HG03060 (cell line): ENCODE results near the gene UTP15.

Source experiments
- ATAC-seq: cut with Tn5 transposase; IDR thresholded peaks from one replicate; pipeline ENCODE4 v1.9.1; 2021; ENCODE audit warnings: low read depth, moderate number of reproducible peaks; ENCODE audit not compliant: unreplicated experiment

The UTP15 gene

DNA sequence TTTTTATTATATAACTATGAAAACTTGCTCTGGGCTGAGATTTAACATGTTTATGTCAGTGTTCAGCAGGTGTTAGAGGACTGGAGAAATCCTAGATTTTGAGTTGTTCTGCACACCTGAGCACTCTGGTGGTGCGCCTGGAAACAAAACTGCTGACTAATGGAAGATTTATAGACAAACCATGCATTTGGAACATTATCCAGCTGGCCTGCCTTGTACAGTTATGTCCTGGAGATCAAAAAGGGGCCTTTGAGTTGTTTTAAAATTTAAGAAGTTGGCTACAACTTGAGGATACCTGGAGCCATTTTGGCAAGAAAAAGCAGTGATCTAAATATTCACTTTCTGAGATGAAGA is 54.8 kb downstream of the UTP15 start:
- ATAC-seq = no peak

DNA sequence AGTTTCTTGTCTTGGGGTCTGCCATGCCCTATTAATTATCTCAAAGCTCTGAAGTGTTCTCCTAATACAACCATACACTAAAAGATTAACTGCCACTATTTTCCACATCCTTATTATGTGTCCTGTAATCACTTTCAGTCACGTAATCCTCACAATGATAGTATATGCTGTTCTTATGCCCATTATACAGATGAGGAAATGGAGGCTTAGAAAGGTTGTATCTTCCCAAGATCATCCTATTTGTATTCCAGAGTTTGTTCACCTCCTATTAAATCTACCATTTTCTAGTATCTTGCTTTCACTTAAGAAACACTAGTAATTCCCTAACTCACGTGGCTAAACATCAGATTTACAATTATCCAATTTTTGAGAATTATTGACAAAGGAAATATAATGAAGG is 57.5 kb downstream of the UTP15 start:
- no peak for ATAC-seq

DNA sequence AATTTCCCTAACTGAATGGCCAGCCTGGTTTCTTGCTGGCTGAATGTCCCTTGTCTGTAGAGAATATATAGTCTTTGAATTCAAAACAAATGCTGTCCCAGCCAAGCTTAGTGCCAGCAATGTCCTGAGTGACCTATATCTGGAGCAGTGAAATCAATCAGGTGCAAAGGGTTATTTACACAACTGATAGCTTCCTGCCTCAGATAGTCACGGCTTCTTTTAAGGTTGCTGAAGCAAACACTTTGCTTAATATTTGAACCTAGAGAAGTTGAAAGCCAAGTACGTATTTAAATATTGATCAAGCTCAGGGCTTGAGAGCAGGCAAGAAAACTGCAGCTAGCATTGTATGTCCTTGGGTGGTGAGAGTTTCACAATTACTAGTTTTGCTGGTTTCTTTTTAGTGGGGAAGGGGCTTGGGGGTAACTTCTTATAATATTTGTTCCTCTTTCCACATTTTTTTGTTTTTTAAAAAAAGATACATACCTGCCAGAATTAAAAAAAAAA is 58.4 kb downstream of the UTP15 start:
- no peak for ATAC-seq

DNA sequence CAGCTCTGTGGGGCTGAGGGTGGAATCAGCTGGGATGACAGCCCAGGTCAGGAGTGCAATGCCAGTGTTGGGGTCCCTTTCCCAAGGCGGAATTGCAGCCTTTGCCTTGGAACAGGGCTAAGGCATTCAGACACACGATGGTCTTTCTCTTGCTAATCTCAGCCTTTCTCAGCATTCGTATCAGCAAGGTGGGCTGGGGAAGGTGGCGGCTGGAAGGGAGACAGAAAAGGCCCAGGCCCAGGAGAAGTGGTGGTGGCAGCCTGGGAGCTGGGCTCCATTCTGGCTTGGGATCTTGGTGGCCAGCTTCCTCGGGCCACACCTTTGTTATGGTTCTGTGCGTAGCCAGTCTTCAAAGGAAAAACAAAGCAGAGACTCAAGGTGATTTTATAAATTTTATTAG is 59.3 kb downstream of the UTP15 start:
- no peak for ATAC-seq

DNA sequence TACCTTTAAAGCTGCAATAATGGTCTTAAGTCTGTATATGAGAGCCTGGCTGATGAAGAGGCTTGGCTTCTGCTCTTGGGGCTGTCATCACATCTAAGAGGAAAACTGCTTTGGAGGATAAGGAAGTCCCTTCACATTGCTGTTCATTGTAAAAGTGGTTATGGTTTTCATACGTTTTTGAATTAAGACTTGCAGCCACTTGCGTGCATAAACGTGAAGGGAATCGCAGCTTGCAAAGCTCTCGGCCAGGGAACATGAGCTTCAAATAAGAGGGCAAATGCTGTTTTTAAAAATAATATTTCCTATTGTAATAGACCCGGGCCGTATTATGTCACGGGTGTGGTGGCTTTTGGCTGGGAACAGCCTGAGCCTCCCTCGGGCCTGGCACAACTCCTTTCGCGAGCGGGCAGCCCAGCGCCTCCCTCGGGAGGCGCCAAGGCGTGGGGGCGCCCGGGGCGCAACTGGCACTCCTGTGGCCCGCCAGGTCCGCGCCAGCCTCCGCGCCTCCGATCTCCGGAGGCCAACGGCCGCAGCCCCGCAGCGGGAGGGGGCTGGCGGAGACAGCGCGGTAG is 59.9 kb downstream of the UTP15 start:
- no peak for ATAC-seq

DNA sequence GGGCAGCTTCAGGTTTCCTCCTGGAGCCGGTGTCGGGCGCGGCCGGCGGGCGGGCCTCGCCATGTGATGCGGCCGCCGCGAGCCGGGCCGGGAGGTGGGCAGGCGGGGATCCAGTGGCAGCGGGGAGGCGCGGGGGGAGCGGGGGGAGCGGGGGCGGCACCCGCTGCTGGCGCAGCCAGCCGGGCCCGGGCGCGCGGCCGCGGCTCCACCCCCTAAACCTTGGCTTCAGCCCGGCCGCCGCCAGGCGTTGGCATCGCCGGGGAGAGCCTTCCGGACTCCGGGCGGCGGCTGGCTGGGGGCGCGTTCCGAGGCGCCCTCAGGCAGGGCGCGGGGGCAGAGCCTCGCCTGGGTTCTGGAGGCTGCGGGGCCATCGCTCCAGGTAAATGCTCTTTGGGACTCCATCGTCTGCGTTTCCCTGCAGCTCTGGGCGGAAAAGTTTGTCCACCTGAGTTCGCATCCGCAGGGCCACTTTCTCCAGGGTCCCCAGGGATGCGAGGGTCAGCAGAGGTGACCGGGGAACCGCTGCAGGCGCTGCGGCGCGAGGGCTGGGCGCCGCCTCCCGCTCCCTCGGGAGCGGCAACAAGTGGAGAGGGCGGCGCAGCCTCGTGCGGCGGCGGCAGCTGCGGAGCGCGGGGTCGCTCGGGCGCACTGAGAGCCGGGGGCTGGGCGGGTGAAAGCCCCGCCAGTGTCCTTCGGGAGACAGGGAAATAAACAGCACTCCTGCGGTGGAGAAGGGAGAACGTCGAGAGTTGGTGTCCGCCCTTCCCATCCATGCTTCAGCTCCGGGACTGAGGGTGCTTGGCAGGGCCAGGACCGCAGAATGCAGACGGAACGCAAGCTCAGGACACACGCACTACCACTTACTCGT is 60.6 kb downstream of the UTP15 start, which contains the start of gene ARHGEF28:
Gene ARHGEF28, plus strand, starts transcription at position 253 of the 868 bp plus-strand sequence. CDS start 58,656 bp downstream, outside the sequence.
- no peak for ATAC-seq

DNA sequence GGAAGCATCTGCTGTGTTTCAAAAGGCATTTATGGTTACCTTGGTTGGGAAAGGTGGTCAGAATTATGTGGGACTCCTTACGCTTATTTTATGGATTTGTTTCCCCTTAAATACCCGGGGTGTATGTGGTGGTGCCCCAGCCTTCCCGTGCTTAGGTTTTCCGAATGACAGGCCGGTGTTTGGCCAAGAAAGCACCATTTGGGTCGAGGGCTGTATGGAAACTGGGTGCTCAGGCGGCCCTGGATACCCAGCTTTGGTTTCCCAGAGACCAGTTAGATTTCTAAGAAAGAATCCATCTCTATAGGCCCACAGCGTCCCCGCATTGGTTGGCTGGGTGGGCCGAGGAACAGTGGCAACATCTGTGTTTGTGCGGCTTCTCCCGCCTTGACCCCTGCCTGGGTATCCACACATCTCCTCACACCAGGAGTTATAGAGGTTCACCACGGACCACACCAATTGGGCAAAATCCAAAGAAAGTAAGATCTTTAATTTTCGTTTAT is 61.3 kb downstream of the UTP15 start:
- ATAC-seq = no peak

DNA sequence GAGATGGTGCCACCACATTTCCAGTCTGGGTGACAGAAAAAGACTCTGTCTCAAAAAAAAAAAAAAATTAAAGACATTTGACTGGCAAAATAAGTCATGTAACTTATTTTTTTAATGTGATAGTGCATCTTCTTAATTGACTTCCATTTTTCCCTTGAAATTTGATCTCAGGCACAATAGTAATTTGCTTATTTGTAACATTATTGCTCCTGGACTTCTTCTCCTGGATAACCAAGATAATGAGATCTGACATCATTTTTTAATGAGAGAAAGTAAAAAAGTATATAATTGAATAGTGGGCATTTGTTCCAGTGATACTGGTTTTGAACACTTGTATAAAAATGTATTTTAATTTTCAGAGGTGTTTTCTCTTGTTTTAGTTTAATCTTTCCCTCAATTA is 63.9 kb downstream of the UTP15 start:
- ATAC-seq = no peak

DNA sequence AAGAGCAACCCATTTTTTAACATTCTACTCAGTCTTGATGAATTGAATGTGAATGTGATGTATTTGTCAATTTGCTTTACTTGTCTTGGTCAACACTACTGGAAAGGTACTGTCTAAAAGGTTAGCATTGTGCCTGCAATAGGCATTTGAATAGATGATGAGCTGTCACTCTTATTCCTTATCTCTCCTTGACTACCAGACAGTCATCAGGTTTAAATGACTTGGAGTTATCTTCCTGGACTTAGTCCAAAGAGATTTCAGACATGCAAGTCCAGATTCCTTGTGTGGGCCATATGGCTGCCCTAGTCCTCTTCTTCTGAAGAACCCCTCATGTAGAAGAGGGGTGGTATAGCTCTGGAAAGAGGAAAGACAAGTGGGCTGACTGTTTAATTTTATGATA is 65.2 kb downstream of the UTP15 start:
- ATAC-seq = no peak

DNA sequence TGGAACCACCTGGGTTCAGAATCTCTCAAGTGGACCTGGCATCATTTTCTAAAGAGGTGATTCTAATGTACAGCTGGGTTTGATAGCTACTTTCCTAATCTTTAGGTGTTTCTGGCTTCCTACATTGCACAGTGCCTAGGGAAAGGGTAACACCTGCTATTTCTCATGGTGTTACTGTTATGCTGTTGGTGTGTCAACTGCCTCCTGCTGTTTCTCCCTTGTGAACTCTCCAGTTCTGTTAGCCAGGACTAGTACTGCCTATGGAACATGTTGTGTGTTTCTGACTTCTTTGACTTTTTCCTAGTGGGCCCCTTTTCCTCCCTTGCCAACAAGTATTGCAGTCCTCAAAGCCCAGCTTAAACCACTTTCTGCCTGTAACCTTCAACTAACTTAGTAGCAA is 66.0 kb downstream of the UTP15 start:
- ATAC-seq = no peak
